Mesendoderm (in vitro differentiated cells): ENCODE data around the gene ATN1.

Source experiments
- DNase-seq: peaks from one replicate; pipeline ENCODE4 v3.0.0; 2013
- H2AK5ac ChIP-seq: 2 replicates; pipeline ENCODE4 v1.6.1; 2013; ENCODE audit warnings: low read length, inconsistent platforms
- H2BK120ac ChIP-seq: 2 replicates; pipeline ENCODE4 v1.6.1; 2013; ENCODE audit warnings: low read depth, mild to moderate bottlenecking, low read length, moderate library complexity, mixed read lengths
- H2BK15ac ChIP-seq: replicated peaks from 2 replicates; pipeline ENCODE4 v1.6.1; 2013; ENCODE audit warnings: low read depth, mild to moderate bottlenecking, moderate library complexity
- H2BK5ac ChIP-seq: 2 replicates; pipeline ENCODE4 v1.6.1; 2013; ENCODE audit warnings: low read length, inconsistent platforms
- H3K18ac ChIP-seq: 2 replicates; pipeline ENCODE4 v1.6.1; 2013; ENCODE audit warnings: mild to moderate bottlenecking, low read length, mixed read lengths
- H3K23ac ChIP-seq: one replicate; pipeline ENCODE4 v1.6.1; 2013; ENCODE audit warnings: low read length
- H3K27ac ChIP-seq: 2 replicates; pipeline ENCODE4 v1.5.1; 2013; ENCODE audit warnings: low read depth, mild to moderate bottlenecking, inconsistent platforms, low read length, moderate library complexity
- H3K27me3 ChIP-seq: 2 replicates; pipeline ENCODE4 v1.6.1; 2013; ENCODE audit warnings: low read length, control low read depth, mild to moderate bottlenecking, inconsistent platforms; ENCODE audit not compliant: insufficient read depth, poor library complexity
- H3K36me3 ChIP-seq: 2 replicates; pipeline ENCODE4 v1.6.1; 2013; ENCODE audit warnings: low read length, inconsistent platforms; ENCODE audit not compliant: control insufficient read depth, insufficient read depth
- H3K4ac ChIP-seq: one replicate; pipeline ENCODE4 v1.6.1; 2013; ENCODE audit warnings: low read depth, mild to moderate bottlenecking, low read length, moderate library complexity
- H3K4me1 ChIP-seq: 2 replicates; pipeline ENCODE4 v1.6.1; 2013; ENCODE audit warnings: low read depth, low read length, inconsistent platforms; ENCODE audit not compliant: control insufficient read depth
- H3K4me2 ChIP-seq: 2 replicates; pipeline ENCODE4 v1.6.1; 2013; ENCODE audit warnings: low read length
- H3K4me3 ChIP-seq: 2 replicates; pipeline ENCODE4 v1.5.1; 2013; ENCODE audit warnings: mild to moderate bottlenecking, low read length
- H3K56ac ChIP-seq: one replicate; pipeline ENCODE4 v1.6.1; 2013; ENCODE audit warnings: low read length
- H3K79me1 ChIP-seq: 2 replicates; pipeline ENCODE4 v1.6.1; 2013; ENCODE audit warnings: low read length, inconsistent platforms
- H3K79me2 ChIP-seq: 2 replicates; pipeline ENCODE4 v1.6.1; 2013; ENCODE audit warnings: mild to moderate bottlenecking, low read length; ENCODE audit not compliant: control insufficient read depth, insufficient read depth
- H3K9ac ChIP-seq: 2 replicates; pipeline ENCODE4 v1.6.1; 2013; ENCODE audit warnings: low read length, inconsistent platforms
- H4K5ac ChIP-seq: one replicate; pipeline ENCODE4 v1.6.1; 2013; ENCODE audit warnings: low read length
- H4K8ac ChIP-seq: one replicate; pipeline ENCODE4 v1.6.1; 2013; ENCODE audit warnings: low read depth, mild to moderate bottlenecking, control low read depth, low read length, moderate library complexity
- WGBS: extraction: QIAGEN DNeasy Blood & Tissue Kit; methylation state at CpG from one replicate; pipeline ENCODE4 v1.1.7; 2013; ENCODE audit warnings: low lambda C conversion rate, missing lambda C conversion rate; ENCODE audit not compliant: insufficient coverage; ENCODE audit errors: extremely low coverage; 5-methylcytosine and 5-hydroxymethylcytosine counted together

ATN1 gene

DNA sequence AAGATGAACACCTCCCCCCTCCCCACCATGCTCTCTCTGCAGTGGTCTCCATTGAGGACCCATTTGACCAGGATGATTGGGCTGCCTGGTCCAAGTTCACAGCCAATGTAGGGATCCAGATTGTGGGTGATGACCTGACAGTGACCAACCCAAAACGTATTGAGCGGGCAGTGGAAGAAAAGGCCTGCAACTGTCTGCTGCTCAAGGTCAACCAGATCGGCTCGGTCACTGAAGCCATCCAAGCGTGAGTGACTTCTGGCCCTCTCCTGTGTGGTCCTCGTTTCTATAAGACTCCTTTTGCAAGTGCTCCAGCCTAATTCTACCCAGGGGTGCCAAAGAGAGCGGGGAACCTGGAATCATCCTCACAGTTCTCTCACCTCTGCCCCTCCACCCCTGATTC is 6.2 kb upstream of the ATN1 start:
- Histone ChIP-seq H2BK15ac (no peak overlapping the region), H3K4me2 (no peak overlapping the region), H3K4ac (no peak overlapping the region), H3K36me3 (peaks cover 2% of the 10 kb centered on the region), H2BK120ac (no peak overlapping the region), H3K4me1 (peaks cover 11% of the 10 kb centered on the region), H4K5ac (no peak overlapping the region), H3K79me1 (no peaks in the 10 kb centered on the region), H2BK5ac (no peak overlapping the region), H3K27ac (no peak overlapping the region), H3K79me2 (no peaks in the 10 kb centered on the region), H3K23ac (no peak overlapping the region), H3K4me3 (no peak overlapping the region), H4K8ac (no peak overlapping the region), H3K56ac (no peak overlapping the region), H3K18ac (no peak overlapping the region), H3K27me3 (no peaks in the 10 kb centered on the region), H3K9ac (no peak overlapping the region), H2AK5ac (no peak overlapping the region)
- WGBS: no CpG with 5 or more reads among the region's 7 CpGs
- DNase-seq: no peak

DNA sequence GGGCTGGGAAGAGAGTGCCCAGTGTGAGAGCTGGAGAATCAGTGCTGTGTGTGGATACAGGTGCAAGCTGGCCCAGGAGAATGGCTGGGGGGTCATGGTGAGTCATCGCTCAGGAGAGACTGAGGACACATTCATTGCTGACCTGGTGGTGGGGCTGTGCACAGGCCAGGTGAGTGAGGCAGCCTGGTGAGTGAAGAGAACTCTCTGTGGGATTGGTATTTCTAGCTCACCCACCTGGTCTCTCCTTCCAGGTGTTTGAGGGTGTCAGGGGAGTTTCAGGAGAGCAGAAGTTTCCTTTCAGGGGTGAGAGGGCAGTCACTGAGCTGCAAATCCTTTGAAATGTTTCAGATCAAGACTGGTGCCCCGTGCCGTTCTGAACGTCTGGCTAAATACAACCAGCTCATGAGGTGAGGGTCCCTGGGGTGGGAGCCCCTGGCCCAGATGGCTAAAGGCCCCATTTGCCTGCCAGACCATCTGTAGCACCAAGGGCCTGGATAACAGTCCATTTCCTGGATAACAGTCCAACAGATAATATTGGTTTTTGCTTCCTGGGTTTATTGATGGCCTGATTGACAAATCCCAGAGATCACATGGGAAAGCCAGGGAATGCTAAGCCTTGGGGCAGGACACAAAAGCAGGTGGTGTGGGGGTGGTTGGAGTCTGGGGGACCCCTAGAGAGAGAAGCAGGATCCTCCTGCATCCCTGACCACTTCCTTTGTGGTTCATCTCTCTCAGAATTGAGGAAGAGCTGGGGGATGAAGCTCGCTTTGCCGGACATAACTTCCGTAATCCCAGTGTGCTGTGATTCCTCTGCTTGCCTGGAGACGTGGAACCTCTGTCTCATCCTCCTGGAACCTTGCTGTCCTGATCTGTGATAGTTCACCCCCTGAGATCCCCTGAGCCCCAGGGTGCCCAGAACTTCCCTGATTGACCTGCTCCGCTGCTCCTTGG is 5.5 kb upstream of the ATN1 start:
- no CpG with 5 or more reads among the region's 9 CpGs for WGBS
- H3K79me1 ChIP-seq: no peaks in the 10 kb centered on the region
- no peak overlapping the region for H2BK5ac ChIP-seq
- H3K56ac ChIP-seq: peak overlapping the region; percentile 28
- H2BK15ac ChIP-seq: no peak overlapping the region
- H3K79me2 ChIP-seq: no peaks in the 10 kb centered on the region
- peaks cover 13% of the 10 kb centered on the region for H3K4me1 ChIP-seq
- no peak overlapping the region for H3K4me2 ChIP-seq
- H3K23ac ChIP-seq: no peak overlapping the region
- H3K27ac ChIP-seq: no peak overlapping the region
- no peak overlapping the region for H3K9ac ChIP-seq
- no peak overlapping the region for H4K8ac ChIP-seq
- H3K36me3 ChIP-seq: peaks cover 2% of the 10 kb centered on the region
- H3K4ac ChIP-seq: no peak overlapping the region
- H2BK120ac ChIP-seq: no peak overlapping the region
- no peak overlapping the region for H3K18ac ChIP-seq
- no peak overlapping the region for H2AK5ac ChIP-seq
- no peaks in the 10 kb centered on the region for H3K27me3 ChIP-seq
- H3K4me3 ChIP-seq: no peak overlapping the region
- H4K5ac ChIP-seq: no peak overlapping the region
- peak; percentile 28 for DNase-seq

DNA sequence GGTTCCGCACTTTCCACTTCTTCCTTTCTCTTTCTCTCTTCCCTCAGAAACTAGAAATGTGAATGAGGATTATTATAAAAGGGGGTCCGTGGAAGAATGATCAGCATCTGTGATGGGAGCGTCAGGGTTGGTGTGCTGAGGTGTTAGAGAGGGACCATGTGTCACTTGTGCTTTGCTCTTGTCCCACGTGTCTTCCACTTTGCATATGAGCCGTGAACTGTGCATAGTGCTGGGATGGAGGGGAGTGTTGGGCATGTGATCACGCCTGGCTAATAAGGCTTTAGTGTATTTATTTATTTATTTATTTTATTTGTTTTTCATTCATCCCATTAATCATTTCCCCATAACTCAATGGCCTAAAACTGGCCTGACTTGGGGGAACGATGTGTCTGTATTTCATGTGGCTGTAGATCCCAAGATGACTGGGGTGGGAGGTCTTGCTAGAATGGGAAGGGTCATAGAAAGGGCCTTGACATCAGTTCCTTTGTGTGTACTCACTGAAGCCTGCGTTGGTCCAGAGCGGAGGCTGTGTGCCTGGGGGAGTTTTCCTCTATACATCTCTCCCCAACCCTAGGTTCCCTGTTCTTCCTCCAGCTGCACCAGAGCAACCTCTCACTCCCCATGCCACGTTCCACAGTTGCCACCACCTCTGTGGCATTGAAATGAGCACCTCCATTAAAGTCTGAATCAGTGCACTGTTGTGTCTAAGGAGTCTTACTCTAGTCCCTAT is 4.6 kb upstream of the ATN1 start:
- Histone ChIP-seq H3K56ac (no peak overlapping the region), H3K18ac (no peak overlapping the region), H3K9ac (no peak overlapping the region), H2BK120ac (no peak overlapping the region), H4K5ac (no peak overlapping the region), H2BK5ac (no peak overlapping the region), H3K23ac (no peak overlapping the region), H3K79me1 (no peaks in the 10 kb centered on the region), H3K4me3 (no peak overlapping the region), H3K36me3 (no peaks in the 10 kb centered on the region), H3K27me3 (no peaks in the 10 kb centered on the region), H2BK15ac (no peak overlapping the region), H2AK5ac (no peak overlapping the region), H4K8ac (no peak overlapping the region), H3K27ac (no peak overlapping the region), H3K4me2 (no peak overlapping the region), H3K4ac (no peak overlapping the region), H3K79me2 (no peaks in the 10 kb centered on the region), H3K4me1 (peaks cover 13% of the 10 kb centered on the region)
- DNase-seq: no peak
- no CpG with 5 or more reads among the region's 10 CpGs for WGBS

DNA sequence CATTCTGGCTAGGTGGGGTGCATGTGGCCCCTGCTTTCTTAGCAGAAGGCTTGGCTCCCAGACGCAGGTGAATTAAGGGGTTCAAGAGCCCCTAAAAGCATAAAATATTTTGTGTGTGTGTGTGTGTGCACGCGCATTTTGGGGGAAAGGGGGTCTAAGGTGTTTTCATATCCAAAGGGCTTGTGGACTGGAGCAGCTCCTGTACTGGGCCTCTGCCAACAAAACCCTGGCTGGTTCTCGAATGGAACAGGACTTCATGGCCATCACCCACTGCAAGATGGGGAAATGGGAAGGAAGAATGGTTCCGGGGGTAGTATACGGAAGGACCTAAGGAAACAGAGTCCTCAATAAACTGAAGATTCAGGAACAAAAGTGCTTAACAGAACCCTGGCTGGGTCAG is 3.9 kb upstream of the ATN1 start:
- H4K8ac ChIP-seq: no peak overlapping the region
- no peak overlapping the region for H3K23ac ChIP-seq
- no peak overlapping the region for H3K56ac ChIP-seq
- H3K4me2 ChIP-seq: no peak overlapping the region
- DNase-seq: no peak
- H3K27me3 ChIP-seq: no peaks in the 10 kb centered on the region
- H3K4ac ChIP-seq: no peak overlapping the region
- no peak overlapping the region for H4K5ac ChIP-seq
- H3K18ac ChIP-seq: no peak overlapping the region
- H2BK5ac ChIP-seq: no peak overlapping the region
- H3K9ac ChIP-seq: no peak overlapping the region
- no peak overlapping the region for H3K27ac ChIP-seq
- H3K79me1 ChIP-seq: no peaks in the 10 kb centered on the region
- H3K4me1 ChIP-seq: peaks cover 13% of the 10 kb centered on the region
- H3K79me2 ChIP-seq: peaks cover 5% of the 10 kb centered on the region
- H2BK15ac ChIP-seq: no peak overlapping the region
- H3K4me3 ChIP-seq: no peak overlapping the region
- no CpG with 5 or more reads among the region's 6 CpGs for WGBS
- no peak overlapping the region for H2BK120ac ChIP-seq
- no peak overlapping the region for H2AK5ac ChIP-seq
- no peaks in the 10 kb centered on the region for H3K36me3 ChIP-seq

DNA sequence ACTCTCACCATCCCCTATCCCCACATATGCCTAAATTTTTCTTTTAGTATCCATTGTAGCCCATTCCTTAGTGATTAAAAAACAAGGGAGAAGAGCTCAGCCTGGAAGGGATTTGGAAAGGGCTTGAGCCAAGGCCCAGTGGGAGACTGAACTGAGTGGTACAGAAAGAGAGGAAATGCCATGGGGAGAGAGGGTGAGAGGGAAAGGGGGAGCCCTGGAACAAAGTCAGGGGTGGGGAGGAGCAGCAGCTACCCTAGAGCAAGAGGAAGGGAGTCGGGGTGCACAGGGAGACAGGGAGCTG is 2.6 kb upstream of the ATN1 start:
- H3K27me3 ChIP-seq: no peaks in the 10 kb centered on the region
- WGBS: no CpG with 5 or more reads among the region's 1 CpG

More for the DNA sequence above, 2.6 kb upstream of the ATN1 start:
- peak overlapping the region; percentile 92 for H3K9ac ChIP-seq
- peaks cover 4% of the 10 kb centered on the region for H3K79me1 ChIP-seq
- peaks cover 19% of the 10 kb centered on the region for H3K4me1 ChIP-seq
- no peak overlapping the region for H4K5ac ChIP-seq
- H3K23ac ChIP-seq: peak overlapping the region; percentile 91
- peak overlapping the region; percentile 5 for H2BK120ac ChIP-seq
- peak overlapping the region; percentile 44 for H3K4ac ChIP-seq
- H3K4me2 ChIP-seq: no peak overlapping the region
- peak overlapping the region; percentile 86 for H3K56ac ChIP-seq
- no peak overlapping the region for H4K8ac ChIP-seq
- peak overlapping the region; percentile 22 for H2AK5ac ChIP-seq
- H3K27ac ChIP-seq: peak overlapping the region; percentile 94
- H3K79me2 ChIP-seq: peaks cover 19% of the 10 kb centered on the region
- H3K18ac ChIP-seq: peak overlapping the region; percentile 19
- H2BK15ac ChIP-seq: no peak overlapping the region
- no peak overlapping the region for H3K4me3 ChIP-seq
- H3K36me3 ChIP-seq: no peaks in the 10 kb centered on the region
- peak overlapping the region; percentile 89 for H2BK5ac ChIP-seq
- peak; percentile 62 for DNase-seq
